Stomach (tissue), 4 donors: ENCODE results near the gene ADAMTS10.

Source experiments
- EP300 ChIP-seq: sonication (generic); formaldehyde crosslinking; IDR thresholded peaks from one replicate; pipeline ENCODE4 v1.6.1; 2017; ENCODE audit warnings: antibody characterized with exemption
- POLR2A ChIP-seq, 4 donors: fragments of 450-650 bp; IDR thresholded peaks; one replicate each; pipeline ENCODE4 v1.6.1; 2016; ENCODE audit warnings: antibody characterized with exemption in 4 of 4, control low read depth in 2 of 4, mild to moderate bottlenecking in 1 of 4, moderate library complexity in 1 of 4
- TF ChIP-seq, protein P1 (sequence below), 7 experiments: fragments of 450-650 bp in 4 of 7; fragments of 200-600 bp in 3 of 7; sonication (generic) in 3 of 7; IDR thresholded peaks; one replicate each; pipeline ENCODE4 v1.5.1; 2016 to 2019; ENCODE audit warnings: antibody characterized with exemption in 7 of 7, control low read depth in 2 of 7, mild to moderate bottlenecking in 1 of 7

DNA sequence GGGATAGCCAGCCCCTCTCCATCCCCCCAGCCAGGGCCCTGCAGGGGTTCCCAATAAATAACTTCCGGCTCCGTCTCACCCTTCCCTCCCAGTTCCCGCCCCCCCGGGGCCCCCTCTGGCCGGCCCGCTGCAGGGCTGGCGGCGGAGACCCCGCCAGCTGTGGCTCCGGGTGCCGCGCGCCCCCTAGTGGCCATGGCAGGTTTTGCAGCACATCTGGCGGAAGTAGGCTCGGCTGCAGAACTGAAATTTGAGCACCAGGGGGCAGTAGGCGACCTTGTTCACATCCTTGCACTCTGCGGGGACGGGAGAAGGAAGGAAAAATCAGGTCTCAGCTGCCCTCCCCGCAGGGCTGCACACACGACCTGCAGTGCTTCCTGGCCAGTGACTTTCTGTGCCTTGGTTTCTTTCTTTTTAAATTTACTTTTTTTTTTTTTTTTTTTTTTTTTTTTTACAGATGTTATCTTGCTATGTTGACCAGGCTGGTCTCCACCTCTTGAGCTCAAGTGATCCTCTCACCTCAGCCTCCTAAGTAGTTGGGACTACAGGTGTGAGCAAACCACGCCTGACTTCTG is 29.7 kb downstream of the ADAMTS10 start:
- TF ChIP-seq, protein P1, sequence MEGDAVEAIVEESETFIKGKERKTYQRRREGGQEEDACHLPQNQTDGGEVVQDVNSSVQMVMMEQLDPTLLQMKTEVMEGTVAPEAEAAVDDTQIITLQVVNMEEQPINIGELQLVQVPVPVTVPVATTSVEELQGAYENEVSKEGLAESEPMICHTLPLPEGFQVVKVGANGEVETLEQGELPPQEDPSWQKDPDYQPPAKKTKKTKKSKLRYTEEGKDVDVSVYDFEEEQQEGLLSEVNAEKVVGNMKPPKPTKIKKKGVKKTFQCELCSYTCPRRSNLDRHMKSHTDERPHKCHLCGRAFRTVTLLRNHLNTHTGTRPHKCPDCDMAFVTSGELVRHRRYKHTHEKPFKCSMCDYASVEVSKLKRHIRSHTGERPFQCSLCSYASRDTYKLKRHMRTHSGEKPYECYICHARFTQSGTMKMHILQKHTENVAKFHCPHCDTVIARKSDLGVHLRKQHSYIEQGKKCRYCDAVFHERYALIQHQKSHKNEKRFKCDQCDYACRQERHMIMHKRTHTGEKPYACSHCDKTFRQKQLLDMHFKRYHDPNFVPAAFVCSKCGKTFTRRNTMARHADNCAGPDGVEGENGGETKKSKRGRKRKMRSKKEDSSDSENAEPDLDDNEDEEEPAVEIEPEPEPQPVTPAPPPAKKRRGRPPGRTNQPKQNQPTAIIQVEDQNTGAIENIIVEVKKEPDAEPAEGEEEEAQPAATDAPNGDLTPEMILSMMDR (IDR thresholded peaks at IDR 0.05): peak in 5 of 7 experiments; percentile 92 to 99 (median 98)
- TF ChIP-seq POLR2A (IDR thresholded peaks at IDR 0.05) (no peak), EP300 (no peak)
